ENCODE data around the gene IPO4. TPM values are rescaled to one million over a fixed set of nuclear protein-coding genes. Genes with fewer than 3 reads are reported as not detected.
"Not testable (repeated sequence)": the region's sequence is repeated elsewhere in the genome, so short reads cannot be mapped to it uniquely, and the experiment has no call there.

The IPO4 gene, protein sequence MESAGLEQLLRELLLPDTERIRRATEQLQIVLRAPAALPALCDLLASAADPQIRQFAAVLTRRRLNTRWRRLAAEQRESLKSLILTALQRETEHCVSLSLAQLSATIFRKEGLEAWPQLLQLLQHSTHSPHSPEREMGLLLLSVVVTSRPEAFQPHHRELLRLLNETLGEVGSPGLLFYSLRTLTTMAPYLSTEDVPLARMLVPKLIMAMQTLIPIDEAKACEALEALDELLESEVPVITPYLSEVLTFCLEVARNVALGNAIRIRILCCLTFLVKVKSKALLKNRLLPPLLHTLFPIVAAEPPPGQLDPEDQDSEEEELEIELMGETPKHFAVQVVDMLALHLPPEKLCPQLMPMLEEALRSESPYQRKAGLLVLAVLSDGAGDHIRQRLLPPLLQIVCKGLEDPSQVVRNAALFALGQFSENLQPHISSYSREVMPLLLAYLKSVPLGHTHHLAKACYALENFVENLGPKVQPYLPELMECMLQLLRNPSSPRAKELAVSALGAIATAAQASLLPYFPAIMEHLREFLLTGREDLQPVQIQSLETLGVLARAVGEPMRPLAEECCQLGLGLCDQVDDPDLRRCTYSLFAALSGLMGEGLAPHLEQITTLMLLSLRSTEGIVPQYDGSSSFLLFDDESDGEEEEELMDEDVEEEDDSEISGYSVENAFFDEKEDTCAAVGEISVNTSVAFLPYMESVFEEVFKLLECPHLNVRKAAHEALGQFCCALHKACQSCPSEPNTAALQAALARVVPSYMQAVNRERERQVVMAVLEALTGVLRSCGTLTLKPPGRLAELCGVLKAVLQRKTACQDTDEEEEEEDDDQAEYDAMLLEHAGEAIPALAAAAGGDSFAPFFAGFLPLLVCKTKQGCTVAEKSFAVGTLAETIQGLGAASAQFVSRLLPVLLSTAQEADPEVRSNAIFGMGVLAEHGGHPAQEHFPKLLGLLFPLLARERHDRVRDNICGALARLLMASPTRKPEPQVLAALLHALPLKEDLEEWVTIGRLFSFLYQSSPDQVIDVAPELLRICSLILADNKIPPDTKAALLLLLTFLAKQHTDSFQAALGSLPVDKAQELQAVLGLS
- polyA plus RNA-seq (2013, experiment 1 of 2; ENCODE audit: insufficient read length): 39.0 TPM
- 46.9 TPM for polyA plus RNA-seq (2013, experiment 2 of 2; ENCODE audit: insufficient read length)

DNA sequence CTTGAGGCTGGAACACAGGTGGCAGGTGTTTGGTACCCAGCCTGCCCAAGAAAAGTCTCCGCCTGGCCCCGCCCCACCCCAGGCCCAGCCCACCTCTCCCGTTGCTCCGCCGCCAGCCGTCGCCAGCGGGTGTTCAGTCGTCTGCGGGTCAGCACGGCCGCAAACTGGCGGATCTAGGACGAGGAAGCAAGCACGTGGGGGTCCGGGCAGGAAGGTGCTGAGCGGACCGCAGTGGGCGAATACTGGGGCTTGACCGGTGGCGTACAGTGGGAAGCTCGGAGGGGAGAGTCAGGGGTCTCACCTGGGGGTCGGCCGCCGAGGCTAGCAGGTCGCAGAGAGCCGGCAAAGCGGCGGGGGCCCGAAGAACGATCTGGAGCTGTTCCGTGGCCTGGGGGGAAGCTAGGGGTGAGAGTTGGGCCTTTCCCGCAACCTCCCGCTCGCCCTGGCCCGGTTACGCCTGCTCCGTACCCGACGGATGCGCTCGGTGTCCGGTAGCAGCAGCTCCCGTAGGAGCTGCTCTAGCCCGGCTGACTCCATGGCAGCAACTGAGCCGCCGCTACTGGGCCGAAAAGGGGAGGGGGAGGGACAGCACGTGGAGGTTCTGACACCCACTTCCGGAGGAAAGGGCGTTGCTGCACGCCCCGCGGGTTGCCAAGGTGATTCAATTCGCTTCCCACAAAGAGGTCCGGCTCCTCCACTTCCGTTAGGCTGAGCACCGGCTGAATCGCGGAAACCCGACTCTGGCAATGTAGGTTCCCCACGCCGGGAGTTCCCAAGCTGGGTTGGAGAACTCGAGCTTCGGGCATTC is at the start of gene IPO4:
Gene IPO4, minus strand, starts transcription at position 566 of the 808 bp plus-strand sequence. Its CDS starts 29 bp downstream, at position 537.
- DNase-seq: peak; percentile 98

DNA sequence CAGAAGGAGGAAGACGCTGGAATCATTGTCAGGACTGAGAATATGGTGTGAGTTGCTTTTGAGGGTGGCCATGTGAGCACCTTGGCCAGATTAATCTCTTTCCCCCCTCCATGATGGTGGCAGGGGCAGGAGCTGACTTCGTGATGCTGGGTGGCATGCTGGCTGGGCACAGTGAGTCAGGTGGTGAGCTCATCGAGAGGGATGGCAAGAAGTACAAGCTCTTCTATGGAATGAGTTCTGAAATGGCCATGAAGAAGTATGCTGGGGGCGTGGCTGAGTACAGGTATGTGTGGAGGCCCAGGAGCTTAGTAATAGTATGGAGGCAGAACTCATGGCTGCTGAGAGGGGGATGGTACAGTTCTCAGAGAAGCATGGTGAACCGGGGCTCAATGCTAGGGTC is 49.5 kb upstream of the IPO4 start:
- DNase-seq: no peak

DNA sequence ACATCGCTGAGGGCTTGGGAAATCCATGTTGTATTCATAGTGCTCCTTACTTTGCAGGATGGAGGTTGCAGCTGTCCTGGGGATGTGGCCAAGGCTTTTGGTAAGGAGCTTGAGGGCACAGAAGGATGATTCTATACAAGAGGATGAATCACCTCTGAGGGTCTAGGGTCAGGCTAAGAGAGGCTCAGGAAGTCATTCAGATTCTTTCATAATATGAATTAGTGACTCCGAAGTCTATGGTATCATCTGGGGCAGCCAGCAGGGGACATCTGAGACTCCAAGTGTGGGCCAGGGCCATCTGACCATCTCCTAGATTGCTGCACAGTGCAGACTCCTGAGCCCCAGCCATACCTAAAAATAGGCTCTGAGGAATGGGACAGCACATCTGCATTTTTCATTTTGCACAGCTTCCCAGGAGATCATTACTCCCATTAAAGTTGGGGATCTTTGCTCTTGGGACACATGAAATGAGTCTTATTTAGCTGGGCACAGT is 48.9 kb upstream of the IPO4 start:
- no peak for DNase-seq

DNA sequence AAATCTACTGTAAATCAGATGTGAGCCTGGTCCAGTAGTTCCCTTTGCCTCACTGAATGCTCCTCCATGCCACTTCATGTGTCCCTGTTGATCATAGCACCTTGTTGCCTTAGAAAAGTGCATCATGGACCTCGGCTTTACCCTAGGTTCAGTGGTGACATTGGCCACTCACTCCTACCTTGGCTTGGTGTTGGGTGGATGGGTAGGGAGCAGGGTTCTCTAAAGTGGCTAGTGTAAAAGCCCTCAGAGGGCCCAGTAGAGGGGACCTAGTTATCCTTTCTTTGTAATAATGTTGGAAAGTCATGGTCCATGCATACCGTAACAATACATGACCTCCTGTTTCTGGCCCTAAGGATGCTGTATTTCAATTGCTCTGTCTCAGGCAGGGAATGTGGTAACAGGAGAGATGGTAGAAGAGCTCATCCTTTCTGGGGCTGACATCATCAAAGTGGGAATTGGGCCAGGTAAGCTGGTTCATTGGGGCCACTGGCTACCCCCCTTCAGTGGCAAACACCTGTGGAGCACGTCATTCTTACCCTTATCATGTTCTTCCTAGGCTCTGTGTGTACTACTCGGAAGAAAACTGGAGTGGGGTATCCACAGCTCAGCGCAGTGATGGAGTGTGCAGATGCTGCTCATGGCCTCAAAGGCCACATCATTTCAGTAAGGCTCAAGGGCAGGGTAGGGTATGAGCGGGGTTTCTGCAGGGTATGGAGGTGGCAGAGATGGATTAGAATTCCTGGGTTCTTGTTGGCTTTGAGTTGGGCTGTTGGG is 48.3 kb upstream of the IPO4 start:
- DNase-seq: no peak

DNA sequence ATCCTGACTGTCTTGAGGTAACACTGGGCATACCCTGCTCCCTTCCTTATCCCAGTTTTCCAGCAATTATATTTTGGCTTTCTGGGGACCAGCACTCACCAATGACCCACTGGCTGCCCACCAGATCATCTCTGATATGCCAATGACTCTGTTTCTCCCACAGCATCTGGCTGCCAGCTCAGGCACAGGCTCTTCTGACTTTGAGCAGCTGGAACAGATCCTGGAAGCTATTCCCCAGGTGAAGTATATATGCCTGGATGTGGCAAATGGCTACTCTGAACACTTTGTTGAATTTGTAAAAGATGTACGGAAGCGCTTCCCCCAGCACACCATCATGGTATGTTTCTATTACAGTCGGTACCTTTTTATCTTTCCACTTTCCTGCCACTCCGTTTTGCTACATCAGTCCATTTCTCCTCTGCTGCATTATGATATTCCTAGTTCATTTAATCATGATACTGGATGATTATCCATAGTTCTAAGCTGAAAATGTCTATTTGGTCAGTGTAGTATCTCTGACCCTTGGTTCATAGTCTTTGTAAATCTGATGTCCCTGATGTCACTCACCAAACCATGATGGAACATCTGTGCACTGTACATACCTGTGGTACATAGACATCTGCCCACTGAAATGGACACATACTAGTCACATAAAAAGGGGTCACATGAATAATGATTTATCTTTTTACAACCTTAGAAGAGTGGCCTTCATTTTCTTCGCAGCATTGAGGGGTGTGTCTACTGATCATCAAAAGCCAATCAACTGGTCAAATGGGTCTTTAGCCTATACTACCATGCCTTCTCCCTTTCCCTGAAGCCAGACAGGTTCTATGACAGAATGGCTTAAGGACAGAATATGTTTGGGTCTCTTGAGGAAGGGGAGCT is 47.4 kb upstream of the IPO4 start:
- no peak for DNase-seq

DNA sequence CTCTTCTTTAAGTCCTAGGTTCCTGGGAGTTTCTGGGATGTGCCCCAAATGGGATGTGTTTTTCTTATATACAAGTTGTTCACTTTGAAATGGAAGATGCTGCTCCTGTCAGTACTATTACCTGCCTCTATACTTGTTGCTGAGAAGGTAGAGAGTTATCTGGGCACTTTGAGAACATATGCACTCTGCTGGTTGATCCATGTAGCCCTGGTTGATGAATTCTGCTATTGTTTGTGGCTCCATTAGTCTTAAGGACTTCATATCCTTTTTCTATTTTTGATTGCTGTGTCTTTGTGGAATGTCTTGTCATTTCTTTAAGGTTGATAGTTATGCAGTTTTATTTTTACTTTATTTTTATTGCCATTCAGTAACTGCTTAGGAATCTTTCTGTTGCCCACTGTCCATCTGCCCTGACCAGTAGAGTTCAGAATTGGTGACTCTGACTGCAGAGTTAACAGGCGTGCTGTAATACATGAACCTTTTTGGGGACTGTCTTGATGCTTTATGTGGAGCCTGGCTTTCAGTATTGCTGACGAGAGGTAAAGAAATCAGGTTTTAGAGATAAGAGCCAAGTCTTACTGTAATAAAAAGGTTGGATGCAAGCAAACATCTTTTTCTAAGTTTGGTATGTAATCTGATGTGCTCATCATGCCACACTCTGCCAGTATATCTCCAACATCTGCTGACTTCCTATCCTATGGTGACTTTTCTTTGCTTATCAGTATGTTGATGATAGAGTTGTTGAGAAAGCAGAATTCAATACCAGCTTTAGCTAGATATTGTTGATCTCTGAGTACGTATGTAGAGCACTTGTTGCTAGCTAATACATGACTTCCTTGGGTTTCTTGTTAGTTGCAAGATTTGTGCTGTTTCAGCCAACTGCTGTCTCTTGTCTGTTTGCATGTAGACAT is 45.7 kb upstream of the IPO4 start:
- DNase-seq: no peak

DNA sequence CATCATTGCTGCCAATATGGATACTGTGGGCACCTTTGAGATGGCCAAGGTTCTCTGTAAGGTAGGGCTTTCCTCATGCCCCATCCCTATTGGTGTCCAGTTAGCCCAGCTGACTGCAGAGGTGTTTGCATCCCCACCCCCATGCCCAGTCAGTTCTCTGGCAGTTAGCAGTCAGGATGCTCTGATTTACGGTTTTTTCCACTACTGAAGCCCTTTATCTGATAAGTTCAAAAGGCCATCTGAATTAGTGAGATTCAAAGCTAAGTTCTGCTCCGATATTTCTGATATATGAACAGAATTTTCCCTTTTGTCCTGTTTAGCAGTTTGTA is 44.9 kb upstream of the IPO4 start:
- no peak for DNase-seq

DNA sequence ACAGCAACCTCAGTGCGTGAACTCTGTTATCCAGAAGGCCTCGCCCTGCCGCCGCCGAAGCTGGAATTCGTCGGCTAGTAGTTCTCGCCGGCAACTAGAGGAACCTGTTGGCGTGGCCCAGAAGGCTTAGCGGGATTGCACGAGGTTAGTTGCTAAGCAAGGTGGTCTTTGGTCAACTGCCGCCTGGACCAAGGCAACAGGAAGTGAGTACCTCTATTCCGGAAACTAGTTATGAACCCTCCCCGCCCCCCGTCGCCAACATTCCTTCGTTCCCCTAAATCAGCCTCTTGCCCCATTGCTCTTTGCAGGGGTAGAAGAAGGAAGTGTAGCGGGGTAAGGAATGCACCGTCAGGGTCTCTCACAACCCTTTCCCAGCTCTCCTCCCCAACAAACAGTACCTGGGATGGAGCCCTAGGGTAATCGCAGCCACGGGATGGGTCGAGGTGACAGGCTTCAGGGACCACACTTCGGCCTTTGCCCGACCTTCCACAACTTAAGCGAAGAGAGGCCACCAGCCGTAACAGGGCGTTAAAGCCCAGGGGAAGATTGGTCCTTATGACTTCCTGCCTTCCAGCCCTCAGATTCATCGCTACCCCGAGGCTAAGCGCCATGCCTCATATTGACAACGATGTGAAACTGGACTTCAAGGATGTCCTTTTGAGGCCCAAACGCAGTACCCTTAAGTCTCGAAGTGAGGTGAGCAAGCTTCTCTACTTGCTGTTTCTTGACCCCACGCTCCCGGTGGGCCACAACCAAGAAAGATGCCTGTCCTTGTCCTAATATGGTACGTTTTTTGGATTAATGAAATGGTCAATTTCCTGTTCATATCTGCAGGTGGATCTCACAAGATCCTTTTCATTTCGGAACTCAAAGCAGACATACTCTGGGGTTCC is 44.3 kb upstream of the IPO4 start, which contains the start of gene GMPR2:
Gene GMPR2, plus strand, starts transcription at position 285 of the 893 bp plus-strand sequence. Its CDS starts 325 bp downstream, at position 610.
- DNase-seq: no peak

DNA sequence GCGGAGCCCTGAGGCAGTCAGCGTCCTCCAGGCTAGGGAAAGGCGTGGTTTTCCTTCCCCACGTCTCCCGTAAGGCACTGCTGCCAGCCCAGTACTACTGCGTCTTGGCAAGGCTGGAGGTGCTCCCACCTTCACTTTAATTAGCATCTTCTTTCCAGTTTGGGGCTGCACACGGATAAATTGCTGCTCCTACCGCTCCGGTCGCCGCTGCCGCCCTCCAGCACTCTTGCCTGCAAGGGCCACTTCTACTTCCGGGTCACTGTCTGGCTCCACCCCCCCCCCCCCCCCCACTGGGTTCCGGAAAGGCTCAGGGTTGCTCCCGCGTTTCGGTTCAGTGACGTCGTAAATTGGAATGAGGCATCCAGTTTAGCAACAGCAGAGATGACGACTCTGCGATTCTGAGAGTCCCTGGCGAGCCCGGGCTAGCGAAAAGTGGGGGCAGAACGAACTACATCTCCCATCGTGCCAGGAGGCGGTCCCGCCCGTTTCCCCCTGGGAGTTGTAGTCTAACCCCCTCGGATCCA is 43.6 kb upstream of the IPO4 start, which contains the start of gene NEDD8:
Gene NEDD8, minus strand, starts transcription at position 247 of the 524 bp plus-strand sequence. Its CDS starts 100 bp downstream, at position 147.
- DNase-seq: peak; percentile 98

DNA sequence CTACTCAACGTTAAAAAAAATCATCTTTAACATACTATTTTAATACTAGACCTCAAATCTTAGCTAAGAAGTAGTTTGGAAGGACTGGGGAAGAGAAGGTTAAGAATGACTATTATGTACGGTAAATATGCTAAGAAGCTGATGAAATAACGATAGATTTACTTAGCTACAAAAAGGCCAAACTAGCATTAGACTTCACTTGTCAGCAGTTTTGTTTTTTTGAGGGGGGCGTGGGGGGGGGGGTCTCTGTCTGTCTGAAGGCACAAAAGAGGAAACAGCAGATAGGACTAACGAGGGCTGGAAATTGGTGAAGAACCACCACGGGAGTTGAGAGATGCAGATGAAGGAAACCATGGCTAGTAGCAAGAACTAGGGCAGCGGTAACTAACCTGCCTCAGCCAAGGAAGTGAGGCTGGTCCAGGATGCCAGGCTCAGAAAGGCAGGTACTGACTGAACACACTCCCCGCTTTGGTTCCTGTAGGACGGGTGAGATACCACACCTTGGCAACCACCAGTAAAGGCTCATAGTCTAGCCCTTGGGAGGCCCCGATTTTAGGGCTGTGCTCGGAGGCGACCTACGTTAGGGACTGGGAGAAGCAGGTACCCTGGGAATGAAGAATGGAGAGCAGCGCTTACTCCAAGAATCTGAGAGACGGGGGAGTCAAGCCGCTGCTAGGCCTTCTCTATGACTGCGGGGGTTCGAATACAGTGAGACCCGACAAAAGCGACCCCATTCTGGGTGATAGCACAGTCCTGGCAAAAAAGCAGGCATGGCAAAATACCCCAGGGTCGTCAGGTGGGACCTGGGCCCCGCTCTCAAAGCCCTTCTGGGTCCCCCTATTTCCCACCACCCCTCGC is 42.9 kb upstream of the IPO4 start:
- no peak for DNase-seq

DNA sequence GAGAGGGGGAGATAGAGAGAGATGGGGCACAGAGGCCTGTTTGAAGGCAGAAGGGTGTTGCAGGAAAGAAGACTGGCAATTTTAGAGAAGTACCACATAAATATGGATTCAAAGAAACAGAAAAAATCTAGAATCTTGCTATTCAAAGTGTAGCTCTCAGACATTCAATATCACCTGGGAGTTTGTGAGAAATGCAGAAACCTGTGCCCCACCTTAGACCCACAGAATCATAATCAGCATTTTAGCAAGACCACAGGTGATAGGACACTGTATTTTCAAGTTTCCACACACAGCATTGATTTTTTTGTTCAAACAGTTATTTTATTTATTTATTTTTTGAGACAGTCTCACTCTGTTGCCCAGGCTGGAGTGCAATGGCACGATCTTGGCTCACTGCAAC is 40.3 kb upstream of the IPO4 start:
- DNase-seq: no peak

DNA sequence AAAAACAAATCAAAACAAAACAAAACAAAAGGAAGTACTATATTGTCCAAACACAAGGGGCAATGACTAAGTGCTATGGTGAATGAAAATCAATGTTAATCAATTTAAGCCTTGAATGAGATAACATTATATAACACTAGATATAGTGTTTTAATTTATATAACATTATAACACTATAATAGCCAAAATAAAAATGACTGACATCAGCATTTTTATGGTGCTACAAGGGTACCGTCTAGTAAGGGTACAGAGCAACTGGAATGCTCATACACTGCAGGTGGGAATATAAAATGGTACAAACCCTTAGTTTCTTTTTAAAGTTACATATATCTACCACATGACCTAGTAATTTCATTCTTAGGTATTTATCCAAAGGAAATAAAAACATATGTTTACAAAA is 37.9 kb upstream of the IPO4 start:
- DNase-seq: no peak

DNA sequence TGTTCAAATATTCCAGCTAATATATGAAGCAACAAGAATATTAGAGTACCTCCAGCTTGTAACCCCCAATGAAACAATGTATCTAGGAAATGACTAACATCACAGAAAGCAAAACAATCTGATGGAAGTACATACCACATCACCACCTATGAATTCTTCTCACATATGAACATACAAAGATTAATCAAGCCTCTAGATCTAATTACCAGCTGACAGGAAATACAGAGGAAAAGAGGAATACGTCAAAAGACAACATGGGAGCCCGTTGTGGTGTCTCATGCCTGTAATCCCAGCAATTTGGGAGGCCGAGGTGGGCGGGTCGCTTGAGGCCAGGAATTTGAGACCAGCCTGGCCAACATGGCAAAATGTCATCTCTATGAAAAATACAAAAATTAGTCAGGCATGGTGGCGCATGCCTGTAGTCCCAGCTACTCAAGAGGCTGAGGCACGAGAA is 36.0 kb upstream of the IPO4 start:
- peak; percentile 93 for DNase-seq

DNA sequence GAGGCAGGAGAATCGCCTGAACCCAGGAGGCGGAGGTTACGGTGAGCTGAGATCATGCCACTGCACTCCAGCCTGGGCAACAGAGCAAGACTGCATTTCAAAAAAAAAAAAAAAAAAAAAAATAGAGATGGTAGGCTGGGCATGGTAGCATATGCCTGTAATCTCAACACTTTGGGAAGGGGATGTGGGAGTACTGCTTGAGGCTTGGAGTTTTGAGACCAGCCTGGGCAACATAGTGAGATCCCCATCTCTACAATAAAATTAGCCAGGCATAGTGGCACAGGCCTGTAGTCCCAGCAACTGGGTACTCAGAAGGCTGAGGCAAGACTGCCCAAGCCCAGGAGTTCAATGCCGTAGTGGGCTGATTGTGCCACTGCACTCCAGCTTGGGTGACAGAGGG is 34.4 kb upstream of the IPO4 start:
- DNase-seq: not testable (repeated sequence)

DNA sequence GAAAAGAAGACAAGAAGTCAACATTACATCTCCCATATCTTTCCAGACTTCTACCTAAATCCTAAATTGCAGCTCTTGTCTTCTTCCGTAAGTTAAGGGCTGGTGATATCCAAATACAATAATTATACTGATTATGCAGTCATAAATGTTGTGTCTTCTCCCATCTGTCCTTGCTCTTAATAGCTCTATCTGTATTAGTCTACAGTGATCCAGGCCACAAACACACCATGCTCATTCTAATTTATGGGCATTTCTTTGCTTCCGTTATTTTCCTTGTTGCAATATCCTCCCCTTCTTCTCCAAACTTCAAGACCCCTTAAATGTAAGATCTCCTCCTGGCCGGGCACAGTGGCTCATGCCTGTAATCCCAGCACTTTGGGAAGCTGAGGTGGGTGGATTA is 30.9 kb upstream of the IPO4 start:
- no peak for DNase-seq

DNA sequence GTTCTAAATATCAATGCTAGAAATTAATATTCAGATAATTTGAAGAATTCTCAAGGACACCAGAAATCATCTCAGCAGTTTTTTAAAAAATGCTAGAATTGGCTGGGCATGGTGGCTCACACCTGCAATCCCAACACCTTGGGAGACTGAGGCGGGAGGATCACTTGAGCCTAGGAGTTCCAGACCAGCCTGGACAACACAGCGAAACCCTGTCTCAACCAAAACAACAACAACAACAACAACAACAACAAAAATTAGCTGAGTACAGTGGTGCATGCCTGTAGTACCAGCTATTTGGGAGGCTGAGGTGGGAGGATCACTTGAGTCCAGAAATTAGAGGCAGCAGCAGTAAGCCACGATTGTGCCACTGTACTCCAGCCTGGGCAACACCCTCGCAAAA is 30.5 kb upstream of the IPO4 start:
- DNase-seq: no peak

All from fibroblast of skin of abdomen (primary cell).